ENCODE results near the gene KIF23. TPM values are rescaled to one million over a fixed set of nuclear protein-coding genes. Genes with fewer than 3 reads are reported as not detected.

The KIF23 gene
- total RNA-seq, 1 donor from 2014 or later, result 48.1 TPM

DNA sequence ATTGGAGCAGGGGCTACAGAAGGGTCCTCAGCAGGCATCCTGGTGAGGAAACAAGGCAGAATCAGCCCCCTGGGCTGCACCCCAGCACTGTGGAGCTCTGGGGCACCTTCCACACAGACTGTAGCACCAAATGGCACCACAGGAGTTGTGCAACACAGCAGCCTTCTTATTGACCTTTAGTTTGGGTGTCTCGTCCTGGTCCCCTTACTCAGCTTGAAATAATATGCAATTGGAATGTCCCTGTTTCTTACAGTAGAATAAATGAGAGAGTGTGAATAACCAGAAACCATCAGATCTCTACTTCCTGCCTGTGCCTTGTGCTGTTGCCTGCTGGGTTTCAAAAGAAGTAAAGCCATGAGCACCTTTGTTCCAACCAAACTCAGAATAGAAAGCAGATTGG, 82.9 kb downstream of the KIF23 start:
- no peak overlapping the region for H3K4me3 Mint-ChIP-seq
- H3K27me3 Mint-ChIP-seq, result no peaks in the 10 kb centered on the region

DNA sequence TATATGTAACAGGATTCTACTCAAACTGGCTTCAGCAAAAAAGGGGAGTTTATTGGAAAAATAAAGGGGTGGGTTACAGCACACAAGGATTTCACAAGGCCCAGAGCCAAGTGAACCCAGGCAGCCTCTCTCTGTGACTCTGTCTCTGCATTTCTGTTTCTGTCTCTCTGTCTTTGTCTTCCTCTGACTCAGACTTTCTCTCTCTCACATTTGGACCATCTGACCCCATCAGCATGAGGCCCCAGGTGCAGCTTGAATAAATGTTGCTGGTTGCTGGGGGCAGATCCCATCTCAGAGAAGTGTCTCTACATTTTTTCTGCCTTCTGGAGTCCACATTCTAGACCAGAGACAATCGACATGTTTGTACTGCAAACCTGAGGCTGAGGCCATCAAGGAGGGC, 83.5 kb downstream of the KIF23 start:
- DNase-seq (ENCODE audit: extremely low spot score, unreplicated experiment), result no peak
- H3K27ac Mint-ChIP-seq, result no peak overlapping the region
- TF ChIP-seq, protein P1, sequence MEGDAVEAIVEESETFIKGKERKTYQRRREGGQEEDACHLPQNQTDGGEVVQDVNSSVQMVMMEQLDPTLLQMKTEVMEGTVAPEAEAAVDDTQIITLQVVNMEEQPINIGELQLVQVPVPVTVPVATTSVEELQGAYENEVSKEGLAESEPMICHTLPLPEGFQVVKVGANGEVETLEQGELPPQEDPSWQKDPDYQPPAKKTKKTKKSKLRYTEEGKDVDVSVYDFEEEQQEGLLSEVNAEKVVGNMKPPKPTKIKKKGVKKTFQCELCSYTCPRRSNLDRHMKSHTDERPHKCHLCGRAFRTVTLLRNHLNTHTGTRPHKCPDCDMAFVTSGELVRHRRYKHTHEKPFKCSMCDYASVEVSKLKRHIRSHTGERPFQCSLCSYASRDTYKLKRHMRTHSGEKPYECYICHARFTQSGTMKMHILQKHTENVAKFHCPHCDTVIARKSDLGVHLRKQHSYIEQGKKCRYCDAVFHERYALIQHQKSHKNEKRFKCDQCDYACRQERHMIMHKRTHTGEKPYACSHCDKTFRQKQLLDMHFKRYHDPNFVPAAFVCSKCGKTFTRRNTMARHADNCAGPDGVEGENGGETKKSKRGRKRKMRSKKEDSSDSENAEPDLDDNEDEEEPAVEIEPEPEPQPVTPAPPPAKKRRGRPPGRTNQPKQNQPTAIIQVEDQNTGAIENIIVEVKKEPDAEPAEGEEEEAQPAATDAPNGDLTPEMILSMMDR (conservative IDR thresholded peaks at IDR 0.05), result no peak
- peaks cover 33% of the 10 kb centered on the region for H3K4me1 Mint-ChIP-seq (ENCODE audit: unreplicated experiment)
- H3K36me3 Mint-ChIP-seq, result no peaks in the 10 kb centered on the region
- H3K4me3 Mint-ChIP-seq, result no peak overlapping the region
- no peaks in the 10 kb centered on the region for H3K27me3 Mint-ChIP-seq
- H3K9me3 Mint-ChIP-seq, result no peaks in the 10 kb centered on the region

More for the DNA sequence above, 82.9 kb downstream of the KIF23 start:
- no peaks in the 10 kb centered on the region for H3K36me3 Mint-ChIP-seq
- no peaks in the 10 kb centered on the region for H3K9me3 Mint-ChIP-seq
- no peak overlapping the region for H3K27ac Mint-ChIP-seq
- peaks cover 33% of the 10 kb centered on the region for H3K4me1 Mint-ChIP-seq (ENCODE audit: unreplicated experiment)
- TF ChIP-seq, protein P1 (conservative IDR thresholded peaks at IDR 0.05), result no peak
- no peak for DNase-seq (ENCODE audit: extremely low spot score, unreplicated experiment)

Other genes with a start within 250 kb of the KIF23 start
- gene PAQR5, start 115.4 kb upstream of the KIF23 start, total RNA-seq (ENCODE audit: low replicate concordance), result 7.8 and 22.3 TPM in 2 replicates
- gene RPLP1, start 38.5 kb downstream of the KIF23 start, total RNA-seq (ENCODE audit: low replicate concordance), result 1,676 and 1,694 TPM in 2 replicates